Activated CD4-positive, CD25-positive, alpha-beta regulatory T cell treated with anti-CD3 and anti-CD28 coated beads, Interleukin-2, amount 50 U/mL, for 24 hours (primary cell): ENCODE measurements around the gene FBXO4.
"Not testable (repeated sequence)": the region's sequence is repeated elsewhere in the genome, so short reads cannot be mapped to it uniquely, and the experiment has no call there.

ENCODE experiments used
- ATAC-seq, 2 donors: fragments of 150-1000 bp; cut with Tn5 transposase; one replicate each; pipeline ENCODE4 v1.10.0; 2021; ENCODE audit warnings: mild to moderate bottlenecking in 1 of 2, moderate library complexity in 1 of 2

Gene FBXO4

GRCh38 chr5:41924526-41924871, 582 bp upstream of the FBXO4 start:
- ATAC-seq, result no peak

- ATAC-seq, result peak in 1 of 2 donors; percentile 26
Observed at GRCh38 chr5:41925555-41925951, 472 bp downstream of the FBXO4 start.

GRCh38 chr5:41927604-41928003, 2.5 kb downstream of the FBXO4 start:
- ATAC-seq, result no peak

GRCh38 chr5:41929035-41929434, 4.0 kb downstream of the FBXO4 start:
- ATAC-seq, result no peak

- ATAC-seq, result no peak
Observed at GRCh38 chr5:41932770-41933169, 7.7 kb downstream of the FBXO4 start.

- ATAC-seq, result no peak
Observed at GRCh38 chr5:41935544-41935943, 10.5 kb downstream of the FBXO4 start.

- ATAC-seq, result no peak
Observed at GRCh38 chr5:41940641-41941040, 15.6 kb downstream of the FBXO4 start.

- ATAC-seq, result not testable (repeated sequence)
Observed at GRCh38 chr5:41945332-41945955, 20.4 kb downstream of the FBXO4 start.

GRCh38 chr5:41951224-41951623, 26.1 kb downstream of the FBXO4 start:
- no peak for ATAC-seq

GRCh38 chr5:41954286-41954685, 29.2 kb downstream of the FBXO4 start:
- ATAC-seq, result no peak

- no peak for ATAC-seq
Observed at GRCh38 chr5:41955432-41956024, 30.4 kb downstream of the FBXO4 start.

- no peak for ATAC-seq
Observed at GRCh38 chr5:41956943-41957342, 31.9 kb downstream of the FBXO4 start.

GRCh38 chr5:41960481-41960880, 35.4 kb downstream of the FBXO4 start:
- no peak for ATAC-seq

GRCh38 chr5:41961736-41962135, 36.7 kb downstream of the FBXO4 start:
- no peak for ATAC-seq

- ATAC-seq, result no peak
Observed at GRCh38 chr5:41962491-41962890, 37.4 kb downstream of the FBXO4 start.

- ATAC-seq, result no peak
Observed at GRCh38 chr5:41966401-41967105, 41.5 kb downstream of the FBXO4 start.

GRCh38 chr5:41967401-41967800, 42.3 kb downstream of the FBXO4 start:
- ATAC-seq, result no peak

GRCh38 chr5:41968153-41968723, 43.2 kb downstream of the FBXO4 start:
- ATAC-seq, result no peak

- no peak for ATAC-seq
Observed at GRCh38 chr5:41973087-41973486, 48.0 kb downstream of the FBXO4 start.

GRCh38 chr5:41973887-41974286, 48.8 kb downstream of the FBXO4 start:
- no peak for ATAC-seq

GRCh38 chr5:41978676-41979075, 53.6 kb downstream of the FBXO4 start:
- ATAC-seq, result no peak

GRCh38 chr5:41980396-41980795, 55.3 kb downstream of the FBXO4 start:
- ATAC-seq, result no peak

GRCh38 chr5:41980870-41981269, 55.8 kb downstream of the FBXO4 start:
- no peak for ATAC-seq

- ATAC-seq, result not testable (repeated sequence)
Observed at GRCh38 chr5:41982858-41983257, 57.8 kb downstream of the FBXO4 start.
